GM12864 (cell line): Measurements from ENCODE around the gene MVB12B.
A peak's percentile ranks its signal among the peaks of the same experiment; 100 is the strongest.

ENCODE experiments used
- DNase-seq: peaks from one replicate; pipeline ENCODE4 v3.0.0-alpha.2; 2011; ENCODE audit warnings: low read depth
- H3K4me3 ChIP-seq: 2 replicates; pipeline ENCODE4 v1.5.1; 2011; ENCODE audit warnings: mild to moderate bottlenecking, low read depth, low read length, control low read depth
- CTCF ChIP-seq: IDR thresholded peaks from 2 replicates; pipeline ENCODE4 v1.5.1; 2011; ENCODE audit warnings: low read depth, mild to moderate bottlenecking, moderate library complexity, low read length, control low read depth, inconsistent platforms; ENCODE audit errors: missing control alignments

Gene MVB12B

GRCh38 chr9:126510564-126510963 lies 183.9 kb downstream of the MVB12B start:
- no peak for DNase-seq
- H3K4me3 ChIP-seq = no peak overlapping the region
- TF ChIP-seq CTCF = no peak

- TF ChIP-seq CTCF = no peak
- DNase-seq = no peak
- H3K4me3 ChIP-seq = no peak overlapping the region
These were observed 184.8 kb downstream of the MVB12B start for GRCh38 chr9:126511411-126511810.

- H3K4me3 ChIP-seq = no peak overlapping the region
- no peak for DNase-seq
These were observed 186.8 kb downstream of the MVB12B start for GRCh38 chr9:126513159-126514036.

GRCh38 chr9:126514037-126514821 lies 187.6 kb downstream of the MVB12B start:
- TF ChIP-seq CTCF = peak; percentile 38
- H3K4me3 ChIP-seq = no peak overlapping the region
- no peak for DNase-seq

More at GRCh38 chr9:126513159-126514036, 186.8 kb downstream of the MVB12B start:
- no peak for TF ChIP-seq CTCF

- DNase-seq = no peak
- no peak for TF ChIP-seq CTCF
- H3K4me3 ChIP-seq = no peak overlapping the region
These were observed 188.6 kb downstream of the MVB12B start for GRCh38 chr9:126515001-126515872.

GRCh38 chr9:126515873-126516505 lies 189.4 kb downstream of the MVB12B start:
- no peak overlapping the region for H3K4me3 ChIP-seq
- no peak for TF ChIP-seq CTCF
- no peak for DNase-seq
